Measurements from ENCODE around the gene IMMP2L. TPM values are rescaled to one million over a fixed set of nuclear protein-coding genes. Genes with fewer than 3 reads are reported as not detected.

The IMMP2L gene
- total and polyA plus RNA-seq, 2 of the 8 experiments (the other 6 are each of a cell fraction or from before 2014, with no cell fraction given), result 2.3 to 10.1 TPM

- TF ChIP-seq CHD7 (IDR thresholded peaks at IDR 0.05; ENCODE audit: insufficient replicate concordance, low read length), result no peak
- TF ChIP-seq SIX5 (IDR thresholded peaks at IDR 0.05; ENCODE audit: low read depth, low read length), result no peak
- no peak for TF ChIP-seq EZH2 (IDR thresholded peaks at IDR 0.05; ENCODE audit: low read depth, low read length, severe bottlenecking)
- no peak for TF ChIP-seq BACH1 (IDR thresholded peaks at IDR 0.05; ENCODE audit: low read length)
- TF ChIP-seq SIRT6 (IDR thresholded peaks at IDR 0.05; ENCODE audit: low read length), result no peak
These were observed 45.3 kb upstream of the IMMP2L start (continued) for GRCh38 chr7:111607621-111608020.

All from H1 (cell line).